ENCODE measurements around the gene IFT122. TPM values are rescaled to one million over a fixed set of nuclear protein-coding genes. Genes with fewer than 3 reads are reported as not detected.

Gene IFT122
- polyA plus RNA-seq, 2 of the 4 experiments (the other 2 are of a cell fraction): 15.0 to 17.1 TPM

DNA sequence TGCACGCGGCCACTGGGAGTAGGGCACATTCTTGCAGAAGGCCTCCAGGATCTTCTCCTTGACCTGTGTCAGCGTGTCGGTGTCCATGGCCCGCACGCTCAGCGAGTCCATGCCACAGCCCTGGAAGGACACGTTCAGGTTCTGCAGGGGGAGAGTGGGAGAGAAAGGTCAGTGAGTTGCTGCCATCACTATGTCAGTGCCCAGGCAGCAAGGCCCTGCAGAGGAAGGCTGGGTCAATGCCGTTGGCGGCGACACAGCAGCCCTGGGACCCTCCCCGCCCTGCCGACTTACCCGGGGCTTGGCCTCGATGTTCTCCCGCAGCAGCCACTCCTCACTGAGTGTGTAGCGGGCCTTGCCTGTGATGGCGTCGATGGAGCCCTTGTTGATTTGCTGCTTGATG, 122.8 kb downstream of the IFT122 start (continued):
- TF ChIP-seq, protein P1, sequence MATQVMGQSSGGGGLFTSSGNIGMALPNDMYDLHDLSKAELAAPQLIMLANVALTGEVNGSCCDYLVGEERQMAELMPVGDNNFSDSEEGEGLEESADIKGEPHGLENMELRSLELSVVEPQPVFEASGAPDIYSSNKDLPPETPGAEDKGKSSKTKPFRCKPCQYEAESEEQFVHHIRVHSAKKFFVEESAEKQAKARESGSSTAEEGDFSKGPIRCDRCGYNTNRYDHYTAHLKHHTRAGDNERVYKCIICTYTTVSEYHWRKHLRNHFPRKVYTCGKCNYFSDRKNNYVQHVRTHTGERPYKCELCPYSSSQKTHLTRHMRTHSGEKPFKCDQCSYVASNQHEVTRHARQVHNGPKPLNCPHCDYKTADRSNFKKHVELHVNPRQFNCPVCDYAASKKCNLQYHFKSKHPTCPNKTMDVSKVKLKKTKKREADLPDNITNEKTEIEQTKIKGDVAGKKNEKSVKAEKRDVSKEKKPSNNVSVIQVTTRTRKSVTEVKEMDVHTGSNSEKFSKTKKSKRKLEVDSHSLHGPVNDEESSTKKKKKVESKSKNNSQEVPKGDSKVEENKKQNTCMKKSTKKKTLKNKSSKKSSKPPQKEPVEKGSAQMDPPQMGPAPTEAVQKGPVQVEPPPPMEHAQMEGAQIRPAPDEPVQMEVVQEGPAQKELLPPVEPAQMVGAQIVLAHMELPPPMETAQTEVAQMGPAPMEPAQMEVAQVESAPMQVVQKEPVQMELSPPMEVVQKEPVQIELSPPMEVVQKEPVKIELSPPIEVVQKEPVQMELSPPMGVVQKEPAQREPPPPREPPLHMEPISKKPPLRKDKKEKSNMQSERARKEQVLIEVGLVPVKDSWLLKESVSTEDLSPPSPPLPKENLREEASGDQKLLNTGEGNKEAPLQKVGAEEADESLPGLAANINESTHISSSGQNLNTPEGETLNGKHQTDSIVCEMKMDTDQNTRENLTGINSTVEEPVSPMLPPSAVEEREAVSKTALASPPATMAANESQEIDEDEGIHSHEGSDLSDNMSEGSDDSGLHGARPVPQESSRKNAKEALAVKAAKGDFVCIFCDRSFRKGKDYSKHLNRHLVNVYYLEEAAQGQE (IDR thresholded peaks at IDR 0.05): no peak
- no peak for TF ChIP-seq NFE2L2 (conservative IDR thresholded peaks at IDR 0.05; ENCODE audit: low read length)

DNA sequence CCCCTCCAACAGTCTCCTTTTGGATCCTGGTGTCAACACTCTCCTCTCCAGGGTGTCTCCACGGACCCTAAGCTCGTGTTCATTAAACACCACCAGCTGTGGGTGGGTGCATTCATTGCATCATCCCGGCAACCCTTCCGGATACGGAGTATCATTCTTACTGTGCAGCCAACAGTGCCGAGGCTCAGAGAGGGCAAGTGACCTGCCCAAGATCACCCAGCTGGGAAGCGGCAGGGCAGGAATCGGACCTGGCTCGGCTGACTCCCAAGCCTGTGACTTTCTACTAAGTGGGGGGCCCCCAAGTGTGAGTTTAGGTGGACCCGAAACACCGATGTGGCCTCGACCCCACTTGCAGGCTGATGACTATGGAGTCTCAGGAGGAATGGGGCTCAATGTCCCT, 123.3 kb downstream of the IFT122 start:
- WGBS (ENCODE audit: missing lambda C conversion rate): 91% methylated on average over 6 of the region's 12 CpGs
- H3K4me1 ChIP-seq: peaks cover 36% of the 10 kb centered on the region
- no peak overlapping the region for H3K4me2 ChIP-seq
- DNase-seq (ENCODE audit: low read depth in 1 of 2, low spot score in 1 of 2) (no peak), FAIRE-seq (no peak), ATAC-seq (no peak)
- no peak overlapping the region for H3K4me3 ChIP-seq
- TF ChIP-seq, protein P2, sequence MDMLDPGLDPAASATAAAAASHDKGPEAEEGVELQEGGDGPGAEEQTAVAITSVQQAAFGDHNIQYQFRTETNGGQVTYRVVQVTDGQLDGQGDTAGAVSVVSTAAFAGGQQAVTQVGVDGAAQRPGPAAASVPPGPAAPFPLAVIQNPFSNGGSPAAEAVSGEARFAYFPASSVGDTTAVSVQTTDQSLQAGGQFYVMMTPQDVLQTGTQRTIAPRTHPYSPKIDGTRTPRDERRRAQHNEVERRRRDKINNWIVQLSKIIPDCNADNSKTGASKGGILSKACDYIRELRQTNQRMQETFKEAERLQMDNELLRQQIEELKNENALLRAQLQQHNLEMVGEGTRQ (IDR thresholded peaks at IDR 0.05): no peak
- TF ChIP-seq BHLHE40 (IDR thresholded peaks at IDR 0.05; ENCODE audit: low read depth, low read length): no peak
- TF ChIP-seq HDAC2 (IDR thresholded peaks at IDR 0.05): no peak
- no peak for TF ChIP-seq FOXS1 (CRISPR knock-in tag; IDR thresholded peaks at IDR 0.05)
- TF ChIP-seq CBX8 (IDR thresholded peaks at IDR 0.05): no peak
- TF ChIP-seq FOSB (CRISPR knock-in tag; IDR thresholded peaks at IDR 0.05): no peak
- no peak for TF ChIP-seq CHD2 (IDR thresholded peaks at IDR 0.05; ENCODE audit: low read length, partially characterized antibody)
- ChIA-PET CTCF (no interaction called here), POLR2A (no interaction called here)
- no peaks in the 10 kb centered on the region for H3K9me3 ChIP-seq
- no peak overlapping the region for H3K27ac ChIP-seq

DNA sequence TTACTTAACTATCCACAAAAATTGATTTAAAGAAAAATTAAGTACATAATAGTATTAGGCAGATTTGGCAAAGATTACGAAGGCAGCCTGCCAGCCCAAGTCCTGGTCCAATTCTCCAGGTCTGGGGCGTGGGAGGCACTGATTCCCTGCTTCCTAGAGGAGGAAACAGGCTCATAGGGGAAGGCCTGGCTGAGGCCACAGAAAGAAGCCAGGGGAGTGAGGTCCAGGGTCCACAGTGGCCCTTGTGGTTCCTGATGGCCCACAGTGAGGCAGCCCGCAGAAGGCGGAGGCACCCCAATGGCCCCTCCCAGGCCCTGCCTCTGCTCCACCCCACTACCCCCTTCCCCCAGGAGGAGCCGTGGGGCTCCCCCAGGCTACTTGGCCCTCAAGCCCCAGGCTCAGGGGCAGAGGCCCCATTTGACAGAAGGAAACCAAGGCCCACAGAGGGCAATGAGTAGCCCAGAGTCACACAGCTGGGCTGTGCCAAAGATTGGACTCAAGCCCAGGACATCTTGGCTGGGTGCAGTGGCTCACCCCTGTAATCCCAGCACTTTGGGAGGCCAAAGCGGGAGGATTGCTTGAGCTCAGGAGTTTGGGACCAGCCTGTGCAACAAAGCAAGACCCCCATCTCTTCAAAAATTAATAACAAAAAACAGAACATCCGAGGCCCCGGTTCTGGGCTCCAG, 124.0 kb downstream of the IFT122 start:
- TF ChIP-seq GATA3 (IDR thresholded peaks at IDR 0.05; ENCODE audit: borderline replicate concordance) (no peak), CBX2 (IDR thresholded peaks at IDR 0.05; ENCODE audit: borderline replicate concordance, low read depth) (no peak), HOXB13 (CRISPR knock-in tag; IDR thresholded peaks at IDR 0.05; ENCODE audit: low read depth) (no peak), CHD2 (IDR thresholded peaks at IDR 0.05; ENCODE audit: low read length, partially characterized antibody) (no peak), POLR2A (IDR thresholded peaks at IDR 0.05; ENCODE audit: low read length) (no peak), RARB (CRISPR knock-in tag; IDR thresholded peaks at IDR 0.05) (no peak), MAFK (IDR thresholded peaks at IDR 0.05; ENCODE audit: partially characterized antibody) (no peak), SREBF2 (IDR thresholded peaks at IDR 0.05) (no peak)
- TF ChIP-seq, protein P3, sequence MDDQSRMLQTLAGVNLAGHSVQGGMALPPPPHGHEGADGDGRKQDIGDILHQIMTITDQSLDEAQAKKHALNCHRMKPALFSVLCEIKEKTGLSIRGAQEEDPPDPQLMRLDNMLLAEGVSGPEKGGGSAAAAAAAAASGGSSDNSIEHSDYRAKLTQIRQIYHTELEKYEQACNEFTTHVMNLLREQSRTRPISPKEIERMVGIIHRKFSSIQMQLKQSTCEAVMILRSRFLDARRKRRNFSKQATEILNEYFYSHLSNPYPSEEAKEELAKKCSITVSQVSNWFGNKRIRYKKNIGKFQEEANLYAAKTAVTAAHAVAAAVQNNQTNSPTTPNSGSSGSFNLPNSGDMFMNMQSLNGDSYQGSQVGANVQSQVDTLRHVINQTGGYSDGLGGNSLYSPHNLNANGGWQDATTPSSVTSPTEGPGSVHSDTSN (IDR thresholded peaks at IDR 0.05): no peak
- TF ChIP-seq, protein P2 (IDR thresholded peaks at IDR 0.05): no peak
- TF ChIP-seq, protein P4, sequence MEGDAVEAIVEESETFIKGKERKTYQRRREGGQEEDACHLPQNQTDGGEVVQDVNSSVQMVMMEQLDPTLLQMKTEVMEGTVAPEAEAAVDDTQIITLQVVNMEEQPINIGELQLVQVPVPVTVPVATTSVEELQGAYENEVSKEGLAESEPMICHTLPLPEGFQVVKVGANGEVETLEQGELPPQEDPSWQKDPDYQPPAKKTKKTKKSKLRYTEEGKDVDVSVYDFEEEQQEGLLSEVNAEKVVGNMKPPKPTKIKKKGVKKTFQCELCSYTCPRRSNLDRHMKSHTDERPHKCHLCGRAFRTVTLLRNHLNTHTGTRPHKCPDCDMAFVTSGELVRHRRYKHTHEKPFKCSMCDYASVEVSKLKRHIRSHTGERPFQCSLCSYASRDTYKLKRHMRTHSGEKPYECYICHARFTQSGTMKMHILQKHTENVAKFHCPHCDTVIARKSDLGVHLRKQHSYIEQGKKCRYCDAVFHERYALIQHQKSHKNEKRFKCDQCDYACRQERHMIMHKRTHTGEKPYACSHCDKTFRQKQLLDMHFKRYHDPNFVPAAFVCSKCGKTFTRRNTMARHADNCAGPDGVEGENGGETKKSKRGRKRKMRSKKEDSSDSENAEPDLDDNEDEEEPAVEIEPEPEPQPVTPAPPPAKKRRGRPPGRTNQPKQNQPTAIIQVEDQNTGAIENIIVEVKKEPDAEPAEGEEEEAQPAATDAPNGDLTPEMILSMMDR (IDR thresholded peaks at IDR 0.05): no peak
- WGBS (ENCODE audit: missing lambda C conversion rate): 96% methylated on average over 5 of the region's 8 CpGs
- DNase-seq (ENCODE audit: low read depth in 1 of 2, low spot score in 1 of 2) (no peak), ATAC-seq (no peak), FAIRE-seq (no peak)
- H3K4me3 ChIP-seq: no peak overlapping the region
- H3K4me1 ChIP-seq: peaks cover 30% of the 10 kb centered on the region
- H3K4me2 ChIP-seq: no peak overlapping the region
- peak overlapping the region in 1 of 2 experiments; percentile 49; a peak in 1 of 6 replicates for H3K27ac ChIP-seq
- no peaks in the 10 kb centered on the region for H3K9me3 ChIP-seq
- POLR2A ChIA-PET: no interaction called here
- CTCF ChIA-PET: no interaction called here
